PC-3 (cell line): ENCODE measurements around the gene COL8A2. TPM values are rescaled to one million over a fixed set of nuclear protein-coding genes. Genes with fewer than 3 reads are reported as not detected.

ENCODE experiments used
- ATAC-seq: fragments of 200-7000 bp; cut with Tn5 transposase; 2 replicates; pipeline ENCODE4 v1.9.1; 2020; ENCODE audit warnings: mild to moderate bottlenecking, moderate library complexity
- BruUV-seq: library from RNA; stranded (reverse); fragments of 400-500 nt; replicated peaks from 2 replicates; lab custom pipeline; 2021; lab: Mats Ljungman, UMichigan
- CTCF ChIA-PET: fragments of 300-600 bp; sonication (Branson Sonifier 250); formaldehyde crosslinking; loops from one replicate; lab custom pipeline; 2022; ENCODE audit warnings: antibody characterized with exemption; lab: Charles Lee
- POLR2A ChIA-PET: fragments of 300-600 bp; sonication (Branson Sonifier 250); formaldehyde crosslinking; loops from one replicate; lab custom pipeline; 2022; ENCODE audit warnings: antibody characterized with exemption; ENCODE audit not compliant: unreplicated experiment; lab: Charles Lee
- DNase-seq: peaks from one replicate; pipeline ENCODE4 v3.0.0-alpha.2; 2015
- H2AFZ ChIP-seq: fragments of 300-600 bp; sonication (generic); 2 replicates; pipeline ENCODE4 v1.6.0; 2016; ENCODE audit warnings: antibody characterized with exemption, low read length
- H3F3A ChIP-seq: fragments of 300-600 bp; sonication (generic); one replicate; pipeline ENCODE4 v1.6.0; 2017; ENCODE audit warnings: antibody characterized with exemption, low read length, control low read depth, mild to moderate bottlenecking; ENCODE audit not compliant: unreplicated experiment
- H3K27ac ChIP-seq: fragments of 300-600 bp; sonication (generic); 2 replicates; pipeline ENCODE4 v1.5.1; 2016; ENCODE audit warnings: mild to moderate bottlenecking, low read length
- H3K27me3 ChIP-seq: fragments of 300-600 bp; sonication (generic); 2 replicates; pipeline ENCODE4 v1.6.1; 2016; ENCODE audit warnings: low read length, mixed read lengths
- H3K36me3 ChIP-seq: fragments of 300-600 bp; sonication (generic); 2 replicates; pipeline ENCODE4 v1.6.1; 2016; ENCODE audit warnings: low read depth, mixed run types, low read length, mixed read lengths
- H3K4me1 ChIP-seq: fragments of 300-600 bp; sonication (generic); 2 replicates; pipeline ENCODE4 v1.5.1; 2016; ENCODE audit warnings: low read length; ENCODE audit not compliant: insufficient read depth
- H3K4me2 ChIP-seq: fragments of 300-600 bp; sonication (generic); 2 replicates; pipeline ENCODE4 v1.6.0; 2016; ENCODE audit warnings: low read length
- H3K4me3 ChIP-seq: fragments of 300-600 bp; sonication (generic); 2 replicates; pipeline ENCODE4 v1.5.1; 2016; ENCODE audit warnings: mild to moderate bottlenecking, low read length, mixed read lengths
- H3K79me2 ChIP-seq: fragments of 300-600 bp; sonication (generic); 2 replicates; pipeline ENCODE4 v1.6.1; 2017; ENCODE audit warnings: low read length, mixed read lengths
- H3K9ac ChIP-seq: fragments of 300-600 bp; sonication (generic); 2 replicates; pipeline ENCODE4 v1.6.0; 2016; ENCODE audit warnings: mild to moderate bottlenecking, low read length
- H3K9me2 ChIP-seq: fragments of 300-600 bp; sonication (generic); replicated peaks from 2 replicates; pipeline ENCODE4 v1.6.1; 2016; ENCODE audit warnings: mixed run types, low read length, mixed read lengths
- H3K9me3 ChIP-seq: fragments of 300-600 bp; sonication (generic); 2 replicates; pipeline ENCODE4 v1.6.1; 2016; ENCODE audit warnings: low read length, mixed read lengths
- H4K20me1 ChIP-seq: fragments of 300-600 bp; sonication (generic); 2 replicates; pipeline ENCODE4 v1.6.1; 2016; ENCODE audit warnings: low read length, mixed read lengths
- CTCF ChIP-seq: fragments of 300-600 bp; sonication (generic); conservative IDR thresholded peaks from 2 replicates; pipeline ENCODE4 v1.5.1; 2017; ENCODE audit warnings: antibody characterized with exemption, low read depth, mild to moderate bottlenecking, low read length
- EZH2 ChIP-seq: fragments of 300-600 bp; sonication (generic); IDR thresholded peaks from one replicate; pipeline ENCODE4 v1.6.1; 2017; ENCODE audit warnings: antibody characterized with exemption, mild to moderate bottlenecking, low read length; ENCODE audit not compliant: unreplicated experiment
- EZH2phosphoT487 ChIP-seq: fragments of 300-600 bp; sonication (generic); IDR thresholded peaks from 2 replicates; pipeline ENCODE4 v1.6.1; 2018; ENCODE audit warnings: mild to moderate bottlenecking, antibody characterized with exemption, low read length, borderline replicate concordance
- intact Hi-C: fragments of 100-400 bp; cut with micrococcal nuclease; formaldehyde crosslinking; loops from 2 replicates; pipeline ENCODE4 v1.9.0; 2023
- total RNA-seq: library from RNA; depleted of rRNA; stranded (reverse); fragments of >200 nt; gene quantifications from 2 replicates; pipeline ENCODE4 v1.2.3, GENCODE V29; 2014

COL8A2 gene
- total RNA-seq, 1 experiment from 2014 or later, result 0.26 TPM

- intact Hi-C loops, result loop anchor here (1.0 kb wide), 1 partner anchor 34 kb away; no protein-coding TSS in a partner anchor
- no peaks in the 10 kb centered on the region for H3K27me3 ChIP-seq
- H3K36me3 ChIP-seq, result no peaks in the 10 kb centered on the region
- no peaks in the 10 kb centered on the region for H3K9me2 ChIP-seq
- H3K79me2 ChIP-seq, result no peaks in the 10 kb centered on the region
- no peaks in the 10 kb centered on the region for H3F3A ChIP-seq
- ChIA-PET POLR2A (no interaction called here), CTCF (no interaction called here)
- no peaks in the 10 kb centered on the region for H3K9me3 ChIP-seq
- no peaks in the 10 kb centered on the region for H3K4me1 ChIP-seq
- no peak overlapping the region for H3K27ac ChIP-seq
- H3K4me2 ChIP-seq, result no peak overlapping the region
- H3K9ac ChIP-seq, result no peak overlapping the region
- no peak overlapping the region for H3K4me3 ChIP-seq
- H4K20me1 ChIP-seq, result no peaks in the 10 kb centered on the region
- no peak for ATAC-seq
- no peak for DNase-seq
- TF ChIP-seq CTCF (no peak), EZH2 (no peak), EZH2phosphoT487 (no peak)
- BruUV-seq, result no TSS peak
- H2AFZ ChIP-seq, result 0 out of 2 replicates have a peak overlapping the region, but pooled peaks have one; percentile 41
Observed at GRCh38 chr1:36100376-36100775, 24.6 kb downstream of the COL8A2 start.

GRCh38 chr1:36099681-36100341, 25.2 kb downstream of the COL8A2 start:
- H4K20me1 ChIP-seq, result no peaks in the 10 kb centered on the region
- H2AFZ ChIP-seq, result 0 out of 2 replicates have a peak overlapping the region, but pooled peaks have one; percentile 41
- no peak overlapping the region for H3K9ac ChIP-seq
- H3K4me1 ChIP-seq, result no peaks in the 10 kb centered on the region
- intact Hi-C loops, result loop anchor here (1.0 to 5.0 kb wide), 3 partner anchors 34 to 187 kb away; no protein-coding TSS in a partner anchor
- H3K27ac ChIP-seq, result no peak overlapping the region
- H3K79me2 ChIP-seq, result no peaks in the 10 kb centered on the region
- no TSS peak for BruUV-seq
- H3K4me3 ChIP-seq, result no peak overlapping the region
- ChIA-PET CTCF (no interaction called here), POLR2A (no interaction called here)
- H3K9me3 ChIP-seq, result no peaks in the 10 kb centered on the region
- H3K4me2 ChIP-seq, result peak overlapping the region; percentile 46; the same call in 1 of the 2 replicates
- DNase-seq (peak; percentile 85), ATAC-seq (peak; percentile 90)
- H3K36me3 ChIP-seq, result peaks cover 4% of the 10 kb centered on the region; the same call in 1 of the 2 replicates
- no peaks in the 10 kb centered on the region for H3K9me2 ChIP-seq
- no peaks in the 10 kb centered on the region for H3F3A ChIP-seq
- no peaks in the 10 kb centered on the region for H3K27me3 ChIP-seq
- TF ChIP-seq EZH2, result no peak
- peak; percentile 95 for TF ChIP-seq CTCF

- no peak overlapping the region for H3K27ac ChIP-seq
Observed at GRCh38 chr1:36098650-36099365, 26.2 kb downstream of the COL8A2 start.

More at GRCh38 chr1:36098650-36099365, 26.2 kb downstream of the COL8A2 start:
- no peak overlapping the region for H2AFZ ChIP-seq
- no peaks in the 10 kb centered on the region for H3K27me3 ChIP-seq
- no peak overlapping the region for H3K4me3 ChIP-seq
- H4K20me1 ChIP-seq, result no peaks in the 10 kb centered on the region
- H3K9me3 ChIP-seq, result no peaks in the 10 kb centered on the region
- H3K9me2 ChIP-seq, result no peaks in the 10 kb centered on the region
- no peak overlapping the region for H3K9ac ChIP-seq
- no peaks in the 10 kb centered on the region for H3F3A ChIP-seq
- CTCF ChIA-PET, result no interaction called here
- H3K4me2 ChIP-seq, result no peak overlapping the region
- no peaks in the 10 kb centered on the region for H3K79me2 ChIP-seq
- H3K4me1 ChIP-seq, result no peaks in the 10 kb centered on the region
- POLR2A ChIA-PET, result no interaction called here
- peaks cover 12% of the 10 kb centered on the region; the same call in 1 of the 2 replicates for H3K36me3 ChIP-seq
- ATAC-seq (no peak), DNase-seq (no peak)
- intact Hi-C loops, result loop anchor here (1.0 to 5.0 kb wide), 2 partner anchors 89 to 188 kb away; no protein-coding TSS in a partner anchor
- TF ChIP-seq EZH2phosphoT487 (no peak), CTCF (no peak), EZH2 (no peak)
- BruUV-seq, result no TSS peak
